T-helper 9 cell (primary cell): ENCODE data around the gene TMTC1.
"Not testable (repeated sequence)": the region's sequence is repeated elsewhere in the genome, so short reads cannot be mapped to it uniquely, and the experiment has no call there.

Source experiments
- DNase-seq: peaks from one replicate; pipeline ENCODE4 v3.0.0-alpha.2; 2020
- total RNA-seq, 2 donors: gene quantifications; one replicate each; lab custom pipeline; 2026; lab: John Stamatoyannopoulos, UW

TMTC1 gene
- 0 to 0.07 reads per million in 2 donors for total RNA-seq

DNA sequence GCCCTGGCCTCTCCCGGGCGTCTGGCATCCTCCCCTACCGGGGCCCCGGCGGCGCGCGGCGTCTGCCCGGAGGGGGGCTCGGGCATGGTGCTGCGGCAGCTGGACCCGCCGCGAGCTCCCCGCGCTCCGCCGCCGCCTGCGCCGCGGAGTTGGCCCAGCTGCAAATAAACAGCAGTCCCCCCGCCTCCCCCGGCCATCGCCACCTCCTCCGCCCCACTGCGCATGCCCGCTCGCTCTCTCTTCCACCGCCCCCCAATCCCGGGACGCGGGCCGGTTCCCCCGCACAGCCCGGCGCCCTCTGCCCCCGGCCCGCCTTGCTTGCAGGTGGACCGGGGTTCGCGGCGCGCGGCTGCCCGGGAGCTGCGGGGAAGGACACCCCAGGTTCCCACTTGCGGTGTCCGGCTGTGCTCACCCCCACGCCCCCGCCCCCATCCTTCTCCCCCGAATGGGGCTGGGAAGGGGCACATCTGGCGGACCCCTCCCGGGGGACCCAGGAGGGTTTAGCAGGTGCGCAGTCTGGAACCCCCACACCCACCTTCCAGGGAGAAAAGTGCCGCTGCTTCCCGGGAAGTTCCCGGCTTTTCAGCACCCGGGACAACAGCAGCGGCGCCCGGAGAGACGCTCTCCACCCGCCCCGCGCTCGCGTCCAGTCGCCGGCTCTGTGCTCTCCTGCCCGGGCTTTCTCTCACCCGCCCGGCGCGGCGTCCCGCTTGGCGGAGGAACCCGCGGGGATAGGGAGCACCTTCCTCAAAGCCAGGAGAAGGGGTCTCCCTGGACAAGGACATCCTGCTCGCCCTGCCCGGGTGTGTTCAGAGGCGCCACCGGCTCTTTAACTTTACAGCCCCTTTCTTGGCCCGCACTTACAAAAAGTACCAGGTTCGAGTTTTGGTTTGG, at the start of gene TMTC1:
Gene TMTC1, minus strand, starts transcription at position 170 of the 894 bp plus-strand sequence. CDS start 191 bp downstream, outside the sequence.
- DNase-seq, result no peak

DNA sequence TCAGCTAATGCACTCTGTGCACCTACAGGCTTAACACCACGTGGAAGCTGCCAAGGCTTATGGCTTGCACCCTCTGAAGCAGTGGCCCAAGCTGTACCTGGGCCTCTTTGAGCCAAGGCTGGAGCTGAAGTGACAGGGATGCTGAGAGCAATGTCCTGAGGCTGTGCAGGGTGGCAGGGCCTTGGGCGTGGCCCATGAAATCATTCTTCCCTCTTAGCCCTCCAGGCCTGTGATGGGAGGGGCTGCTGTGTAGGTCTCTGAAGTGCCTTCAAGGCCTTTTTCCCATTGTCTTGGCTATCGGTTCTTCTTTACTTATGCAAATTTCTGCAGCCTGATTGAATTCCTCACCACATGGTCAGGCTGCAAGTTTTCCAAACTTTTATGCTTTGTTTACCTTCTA, 47.4 kb upstream of the TMTC1 start:
- no peak for DNase-seq

DNA sequence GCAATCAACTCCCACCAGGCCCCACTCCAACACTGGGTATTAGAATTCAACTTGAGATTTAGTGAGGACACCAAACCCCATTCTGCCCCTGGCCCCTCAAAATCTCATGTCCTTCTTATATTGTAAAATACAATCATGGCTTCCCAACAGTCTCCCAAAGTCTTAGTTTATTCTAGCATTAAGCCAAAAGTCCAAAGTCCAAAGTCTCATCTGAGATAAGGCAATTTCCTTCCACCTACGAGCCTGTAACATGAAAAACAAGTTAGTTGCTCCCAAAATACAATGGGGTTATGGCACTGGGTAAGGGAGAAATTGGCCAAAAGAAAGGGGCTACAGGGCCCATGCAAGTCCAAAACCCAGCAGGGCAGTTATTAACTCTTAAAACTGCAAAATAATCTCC, 46.6 kb upstream of the TMTC1 start:
- no peak for DNase-seq

DNA sequence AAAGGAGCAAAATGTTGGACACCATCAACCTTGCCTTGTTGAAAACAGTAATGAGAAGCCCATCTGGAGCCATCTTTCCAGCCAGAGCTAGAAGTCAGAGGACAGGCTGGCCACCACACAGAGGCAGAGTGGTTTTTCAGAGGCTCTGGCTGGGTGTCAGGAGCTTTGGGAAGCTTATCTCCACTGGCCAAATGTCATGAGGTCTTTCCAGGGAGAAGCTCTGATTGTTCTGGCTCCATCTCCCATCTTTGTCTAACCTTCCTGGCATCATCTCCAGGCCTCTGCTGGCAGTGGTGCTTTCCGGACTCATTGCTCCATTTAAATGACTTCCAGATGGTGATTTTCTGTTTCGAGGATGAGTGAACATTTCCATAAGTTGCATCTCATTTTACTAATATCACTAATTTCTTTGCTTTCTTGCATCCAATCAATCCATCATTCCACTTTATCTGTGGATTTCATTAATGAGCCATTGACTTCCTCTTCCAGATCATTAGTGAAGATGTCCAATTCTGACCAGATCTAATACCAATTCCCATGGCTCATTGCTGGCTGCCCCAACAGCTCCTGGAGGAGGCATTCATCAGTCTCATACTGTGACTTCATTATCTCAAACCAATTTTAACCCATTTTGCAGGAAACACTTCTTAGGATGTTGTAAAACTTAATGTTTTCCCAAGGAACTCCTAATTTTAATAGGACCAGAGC, 35.3 kb upstream of the TMTC1 start:
- DNase-seq, result no peak

DNA sequence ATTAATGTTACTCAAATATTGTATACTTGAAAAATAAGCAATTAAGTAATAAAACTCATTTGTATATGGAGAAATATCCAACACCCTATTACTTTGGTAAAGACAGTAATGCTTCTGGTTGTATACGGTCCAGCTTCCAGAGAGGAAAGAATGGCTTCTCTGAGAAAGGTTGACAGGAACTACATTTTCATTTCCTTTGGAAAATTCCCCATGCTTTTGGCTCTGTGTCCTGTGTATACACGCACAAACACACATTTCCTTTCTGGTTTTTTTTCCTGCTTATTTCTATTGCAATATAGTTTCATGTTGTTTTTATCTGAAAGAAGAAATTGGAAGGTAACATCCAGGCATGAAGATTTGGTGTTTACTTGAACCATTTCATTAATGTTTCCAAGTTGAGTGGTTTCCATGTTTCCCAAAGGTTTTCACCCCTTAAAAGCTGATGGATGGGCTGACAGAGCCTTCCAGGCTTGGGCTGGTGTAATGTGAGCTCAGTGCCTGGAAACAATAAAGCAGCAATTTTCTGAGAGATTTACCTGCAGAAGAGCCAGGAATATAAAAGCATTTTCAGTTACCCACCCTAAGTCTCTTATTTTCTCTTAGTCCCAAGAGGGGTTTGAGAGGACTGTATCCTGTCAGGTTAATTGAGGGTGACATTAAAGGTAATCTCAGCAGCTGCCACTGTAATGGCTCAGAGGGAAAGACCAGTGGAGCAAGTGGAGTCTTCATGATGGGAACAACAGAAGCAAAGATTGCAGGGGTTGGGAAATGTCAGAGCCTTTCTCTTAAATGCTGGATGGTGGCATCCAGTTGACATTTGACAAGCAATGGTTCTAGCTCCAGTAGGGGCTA, 33.4 kb upstream of the TMTC1 start:
- no peak for DNase-seq

DNA sequence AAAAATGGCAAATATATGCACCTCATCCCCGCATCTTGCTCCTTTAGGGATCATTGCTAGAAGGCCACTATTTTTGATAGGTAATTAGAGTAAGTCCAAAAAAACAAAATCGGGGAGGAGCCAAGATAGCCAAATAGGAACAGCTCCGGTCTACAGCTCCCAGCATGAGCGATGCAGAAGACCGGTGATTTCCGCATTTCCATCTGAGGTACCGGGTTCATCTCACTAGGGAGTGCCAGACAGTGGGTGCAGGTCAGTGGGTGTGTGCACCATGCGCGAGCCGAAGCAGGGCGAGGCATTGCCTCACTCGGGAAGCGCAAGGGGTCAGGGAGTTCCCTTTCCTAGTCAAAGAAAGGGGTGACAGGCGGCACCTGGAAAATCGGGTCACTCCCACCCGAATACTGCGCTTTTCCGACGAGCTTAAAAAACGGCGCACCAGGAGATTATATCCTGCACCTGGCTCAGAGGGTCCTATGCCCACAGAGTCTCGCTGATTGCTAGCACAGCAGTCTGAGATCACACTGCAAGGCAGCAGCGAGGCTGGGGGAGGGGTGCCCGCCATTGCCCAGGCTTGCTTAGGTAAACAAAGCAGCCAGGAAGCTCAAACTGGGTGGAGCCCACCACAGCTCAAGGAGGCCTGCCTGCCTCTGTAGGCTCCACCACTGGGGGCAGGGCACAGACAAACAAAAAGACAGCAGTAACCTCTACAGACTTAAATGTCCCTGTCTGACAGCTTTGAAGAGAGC, 26.0 kb upstream of the TMTC1 start:
- DNase-seq, result not testable (repeated sequence)

DNA sequence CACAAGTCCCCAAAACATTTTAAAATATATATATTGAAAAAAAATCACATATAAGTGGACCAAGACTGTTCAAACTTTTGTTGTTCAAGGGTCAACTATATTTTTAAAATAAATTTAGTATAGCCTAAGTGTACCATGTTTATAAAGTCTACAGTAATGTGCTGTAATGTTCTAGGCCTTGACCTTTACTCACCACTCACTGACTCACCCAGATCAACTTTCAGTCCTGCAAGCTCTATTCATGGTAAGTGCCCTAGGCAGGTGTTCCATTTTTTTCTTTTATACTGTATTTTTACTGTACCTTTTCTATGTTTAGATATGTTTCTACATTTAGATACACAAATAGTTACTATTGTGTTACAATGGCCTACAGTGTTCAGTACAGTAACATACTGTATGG, 23.4 kb upstream of the TMTC1 start:
- no peak for DNase-seq

DNA sequence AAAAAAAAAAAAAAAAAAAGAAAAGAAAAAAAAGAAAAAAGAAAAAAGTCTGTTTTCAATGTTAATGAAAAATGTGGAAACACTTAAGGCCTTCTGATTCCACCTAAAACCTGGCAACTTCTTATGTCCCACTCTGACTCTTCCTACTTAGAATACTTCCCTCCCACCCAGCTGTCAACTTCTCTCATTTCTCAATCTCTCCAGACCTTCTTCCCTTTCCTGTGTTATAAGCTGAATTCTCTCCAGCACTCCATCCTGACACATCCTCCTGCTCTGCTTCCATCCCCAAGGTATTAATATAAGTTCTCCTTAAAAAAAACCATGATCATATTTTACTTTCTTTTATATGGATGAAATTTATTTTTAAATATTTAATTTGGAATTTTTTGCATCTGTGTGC, 20.3 kb upstream of the TMTC1 start:
- DNase-seq, result no peak

DNA sequence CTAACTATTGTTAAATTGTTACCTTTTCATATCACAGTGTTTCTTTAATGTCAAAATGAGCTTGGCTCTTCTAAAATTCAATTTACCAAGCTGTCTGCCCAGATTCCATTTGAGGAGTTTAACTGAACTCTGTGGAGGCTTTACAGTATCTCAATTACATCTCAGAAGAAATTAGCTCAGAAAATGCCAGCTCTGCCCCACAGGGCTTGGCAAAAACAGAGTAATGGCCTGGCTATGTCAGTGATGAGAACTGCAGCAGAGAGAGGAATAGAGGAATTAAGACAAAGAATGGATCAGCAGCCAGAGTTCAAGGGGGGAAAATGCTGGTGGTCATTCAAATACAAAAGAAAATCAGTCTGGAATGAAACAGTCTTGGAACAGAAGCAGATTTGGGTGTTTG, 15.8 kb upstream of the TMTC1 start:
- DNase-seq, result no peak

DNA sequence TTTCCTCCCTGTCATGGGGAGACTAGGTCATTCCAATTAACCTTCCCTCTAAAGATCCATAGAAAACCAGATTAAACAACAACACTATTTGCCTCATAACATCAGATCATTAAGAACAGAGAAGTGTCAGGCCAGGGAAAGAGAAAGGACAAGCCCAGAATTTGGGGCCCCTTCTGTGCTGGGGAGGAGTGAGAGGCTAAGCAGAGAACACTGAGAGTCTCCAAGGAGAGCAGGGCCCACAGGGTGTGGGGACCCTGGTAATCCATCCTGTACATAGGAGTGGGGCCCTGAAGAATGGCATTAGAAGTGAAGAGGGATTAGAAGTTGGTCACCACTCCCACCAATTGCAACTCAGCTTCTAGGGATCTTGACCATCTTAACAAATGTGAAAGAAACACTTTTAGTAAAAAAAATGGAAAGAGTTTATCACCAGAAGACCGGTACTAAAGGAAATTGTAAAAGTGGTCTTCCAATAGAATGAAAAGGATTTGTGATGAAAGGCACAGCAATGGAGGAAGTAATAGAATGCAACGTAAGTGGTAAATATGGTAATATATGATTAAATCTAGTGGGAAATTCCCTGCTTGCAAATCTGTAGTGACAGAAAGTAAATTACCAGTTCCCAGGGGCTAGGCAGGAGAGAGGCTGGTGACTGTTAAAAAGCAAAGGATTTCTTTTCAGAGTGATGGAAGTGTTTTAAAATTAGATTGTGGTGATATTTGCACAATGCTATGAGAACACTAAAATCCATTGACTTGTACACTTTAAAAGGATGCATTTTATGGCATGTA, 14.0 kb upstream of the TMTC1 start:
- no peak for DNase-seq

DNA sequence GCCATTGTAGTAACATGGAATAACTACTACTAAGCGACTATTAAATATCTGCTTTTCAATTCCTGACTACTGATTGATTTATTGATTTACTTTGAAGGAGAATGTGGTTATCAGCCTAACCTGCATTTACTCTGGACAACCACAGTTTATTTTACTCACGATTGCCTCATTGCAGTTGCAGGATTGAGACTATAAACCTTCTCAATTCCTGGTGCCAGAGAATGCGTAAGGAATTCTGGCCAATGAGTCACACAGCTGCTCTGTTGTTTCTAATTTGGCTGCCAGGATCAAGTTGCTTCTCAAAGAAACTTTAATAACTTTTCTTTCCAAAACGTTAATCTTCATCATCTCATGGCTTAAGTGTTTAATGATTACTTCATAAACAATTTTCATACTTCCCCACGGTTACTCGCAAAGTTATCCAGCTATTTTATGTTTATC, 13.1 kb upstream of the TMTC1 start:
- DNase-seq, result no peak

DNA sequence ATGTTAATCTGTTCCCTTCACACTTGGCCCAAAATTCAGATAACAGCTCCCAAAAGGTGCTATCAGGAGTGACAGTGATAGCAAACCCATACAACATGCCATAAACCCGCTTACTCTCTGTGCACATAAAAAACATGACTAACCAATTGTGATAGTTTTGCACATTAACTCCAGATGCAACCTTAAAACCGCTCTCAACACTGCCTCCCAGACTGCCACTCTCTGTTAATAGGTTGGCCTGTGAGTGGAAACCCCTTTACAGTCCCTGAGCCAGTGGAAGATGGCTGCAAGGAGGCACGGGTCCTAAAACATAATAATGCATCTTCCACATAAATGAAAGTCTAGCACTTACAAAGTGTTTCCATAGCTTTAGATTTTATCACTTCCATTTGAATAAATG, 12.0 kb upstream of the TMTC1 start:
- DNase-seq, result no peak

DNA sequence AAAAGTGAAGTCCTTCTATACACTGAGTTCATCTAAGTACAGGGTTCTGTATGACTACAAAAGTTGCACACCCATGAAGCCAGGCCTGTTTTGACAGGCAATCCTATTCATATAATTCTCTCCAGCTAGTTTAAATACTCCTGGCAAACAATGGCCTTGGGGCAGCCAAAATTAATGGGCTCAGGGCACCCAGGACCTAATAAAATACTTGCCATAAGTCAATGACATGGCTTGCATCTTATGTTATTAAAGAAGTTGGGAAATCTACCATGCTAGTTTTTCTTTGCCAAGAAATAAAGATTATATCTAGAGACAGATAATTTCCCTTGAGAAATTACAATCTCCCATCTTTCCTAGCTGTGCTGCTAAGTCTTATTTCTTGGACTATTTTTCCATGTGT, 11.1 kb upstream of the TMTC1 start:
- DNase-seq, result no peak

DNA sequence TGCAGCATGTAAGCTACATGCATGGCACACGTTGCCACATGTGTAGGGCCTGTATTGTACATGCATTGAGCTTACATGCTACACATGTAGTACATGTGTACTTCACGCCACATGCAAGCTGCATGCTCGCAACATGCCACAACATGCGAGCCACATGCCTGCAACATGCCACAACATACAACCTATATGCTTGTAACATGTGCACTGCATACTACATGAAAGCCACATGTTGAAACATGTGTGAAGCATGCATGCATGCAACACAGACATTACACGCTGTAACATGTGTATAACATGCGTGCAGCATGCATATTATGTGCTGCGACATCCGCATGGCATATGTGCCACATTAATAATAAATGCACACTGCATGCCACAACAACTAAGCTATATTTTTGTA, 9.1 kb upstream of the TMTC1 start:
- DNase-seq, result no peak

DNA sequence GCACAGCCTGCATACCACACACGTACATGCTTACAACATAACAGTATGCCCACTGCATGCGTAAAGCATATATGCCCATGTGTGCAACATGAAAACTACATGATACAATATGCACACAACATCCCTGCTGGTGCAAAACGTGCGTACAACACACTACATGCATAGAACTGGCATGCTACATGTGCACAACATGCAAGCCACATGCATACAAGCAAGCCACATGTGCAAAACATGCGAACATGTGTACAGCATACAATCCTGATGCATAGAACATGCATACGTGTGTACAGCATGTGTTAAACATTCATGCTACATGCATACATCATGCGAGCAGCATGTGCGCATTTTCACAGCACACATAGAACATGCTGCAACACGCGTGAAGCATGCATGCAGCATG, 8.4 kb upstream of the TMTC1 start:
- no peak for DNase-seq

DNA sequence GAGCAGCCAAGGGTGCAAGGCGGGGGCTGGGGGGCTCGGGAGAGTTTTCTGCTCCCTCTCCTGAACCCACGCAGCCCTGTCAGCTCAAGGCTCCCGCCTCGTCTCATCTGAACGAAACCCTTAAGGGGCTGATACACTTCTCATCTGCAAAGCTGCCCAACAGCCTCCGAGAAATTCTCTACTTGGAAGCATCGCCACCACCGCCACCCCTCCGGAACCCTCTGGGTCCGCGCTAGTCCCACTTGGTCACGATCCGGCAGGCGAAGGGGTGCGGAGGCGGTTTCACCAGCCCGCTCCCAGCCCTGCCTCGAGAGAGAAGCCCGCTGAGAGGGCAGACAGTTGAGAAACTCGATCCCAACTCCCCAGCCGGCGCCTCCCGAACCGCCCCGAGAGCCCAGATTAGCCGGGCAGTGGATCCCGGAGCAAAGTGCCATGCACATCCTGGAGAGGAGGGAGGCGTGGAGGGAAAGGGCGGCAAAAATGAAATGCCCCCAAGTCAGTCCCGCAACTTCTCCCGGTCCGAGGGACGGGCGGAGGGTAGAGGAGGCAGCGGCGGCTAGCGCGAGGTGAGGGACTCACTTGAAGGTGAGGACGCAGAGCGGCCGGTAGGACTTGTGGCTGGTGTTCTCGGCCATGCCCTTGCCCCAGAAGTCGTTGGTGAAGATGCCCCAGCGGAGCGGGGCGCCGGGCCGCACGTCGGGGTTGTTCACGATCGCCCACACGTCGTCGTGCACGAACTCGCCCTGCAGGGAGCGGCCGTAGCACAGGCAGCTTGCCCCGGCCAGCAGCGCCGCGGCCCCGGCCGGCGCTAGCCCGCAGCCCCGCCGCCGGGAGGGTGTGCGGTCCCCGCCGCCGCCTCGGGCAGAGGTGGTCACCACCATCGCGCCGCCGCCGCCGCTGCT, 620 bp downstream of the TMTC1 start:
- no peak for DNase-seq

DNA sequence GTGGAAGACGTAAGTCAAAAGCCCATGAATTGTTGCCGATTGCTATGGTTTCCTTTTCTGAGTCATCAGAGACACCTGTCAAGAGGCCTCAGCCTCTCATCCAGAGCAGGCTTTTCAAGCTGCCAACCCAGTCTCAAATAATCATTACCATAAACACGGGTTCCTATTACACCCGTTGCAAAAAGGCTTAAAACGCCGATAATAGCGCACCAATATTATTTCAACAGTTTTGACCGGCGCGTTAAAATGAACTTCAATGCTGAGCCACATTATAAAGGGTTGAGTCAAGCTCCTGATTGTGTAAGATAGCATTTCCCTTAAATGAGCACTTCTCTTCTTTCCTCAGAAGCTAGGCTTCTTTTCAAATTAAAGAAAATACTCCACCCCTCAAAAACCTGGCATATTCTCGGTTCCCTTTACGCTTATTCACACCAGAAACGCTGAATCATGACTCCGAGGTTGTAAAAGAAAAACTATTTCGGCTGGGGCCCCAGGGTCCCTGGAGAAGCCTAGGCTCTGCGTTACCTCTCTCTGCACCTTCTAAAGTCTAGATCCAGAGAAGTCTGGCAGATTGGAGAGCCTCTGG, 1.4 kb downstream of the TMTC1 start:
- no peak for DNase-seq

DNA sequence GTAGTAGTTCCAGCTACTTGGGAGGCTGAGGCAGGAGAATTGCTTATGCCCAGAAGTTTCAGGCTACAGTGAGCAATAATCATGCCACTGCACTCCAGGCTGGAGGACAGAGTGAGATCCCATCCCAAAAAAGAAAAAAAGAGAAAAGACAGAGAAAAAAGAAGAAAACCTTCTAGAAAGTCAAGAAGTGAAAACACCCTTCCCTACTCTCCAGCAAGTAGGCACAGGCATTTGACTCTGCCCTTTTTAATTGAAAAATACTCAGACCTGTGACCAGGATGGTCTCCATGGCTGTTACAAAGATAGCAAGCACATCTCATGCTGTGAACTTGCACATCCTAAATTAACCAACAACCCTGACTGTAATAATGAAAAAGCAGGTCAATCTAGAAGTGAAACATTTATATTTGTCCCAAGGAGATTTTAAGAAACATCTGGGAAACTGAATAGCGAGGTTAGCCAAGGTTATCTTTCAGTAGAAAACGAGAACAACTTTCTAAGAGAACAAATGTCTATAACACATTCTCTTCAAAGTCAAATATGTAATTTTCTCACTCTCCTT, 2.0 kb downstream of the TMTC1 start:
- DNase-seq, result no peak

DNA sequence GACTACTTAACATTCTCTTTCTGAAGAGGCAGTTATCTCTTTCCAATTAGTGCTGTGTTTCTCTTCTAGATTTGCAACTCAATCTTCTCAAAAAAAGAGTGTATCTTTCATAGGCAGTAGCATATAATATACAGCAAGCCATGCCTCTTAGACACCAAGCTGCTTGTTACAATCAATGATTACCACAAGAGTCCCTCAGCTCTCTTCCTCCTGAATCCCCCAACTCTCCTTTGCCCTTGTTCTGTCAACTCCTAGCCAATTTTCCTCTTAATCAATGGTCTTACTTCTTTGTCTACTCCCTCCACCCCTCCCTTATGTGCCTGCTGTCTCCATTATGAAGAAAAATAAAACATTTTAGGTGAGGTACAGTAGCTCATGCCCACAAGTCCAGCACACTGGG, 2.6 kb downstream of the TMTC1 start:
- DNase-seq, result no peak

DNA sequence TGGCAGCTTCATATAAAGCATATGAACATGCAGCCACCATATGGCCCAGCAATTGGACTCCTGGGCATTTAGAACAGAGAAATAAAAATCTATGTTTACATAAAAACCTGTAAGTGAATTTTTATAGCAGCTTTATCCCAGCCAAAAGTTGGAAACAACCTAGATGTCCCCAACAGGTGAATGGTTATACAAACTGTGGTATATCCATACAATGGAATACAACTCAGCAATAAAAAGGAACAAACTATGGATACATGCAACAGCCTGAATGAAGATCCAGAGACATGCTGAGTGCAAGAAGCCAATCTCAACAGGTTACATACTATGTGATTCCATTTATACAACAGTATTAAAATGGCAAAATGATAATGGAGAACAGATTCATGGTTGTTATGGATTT, 3.7 kb downstream of the TMTC1 start:
- no peak for DNase-seq
